T1000 (cell line): Measurements from ENCODE around the gene DCLRE1A.
A peak's percentile ranks its signal among the peaks of the same experiment; 100 is the strongest.

Experiments
- DNase-seq: peaks from one replicate; lab custom pipeline; 2025; ENCODE audit warnings: mixed read lengths; lab: John Stamatoyannopoulos, UW

DCLRE1A gene

DNA sequence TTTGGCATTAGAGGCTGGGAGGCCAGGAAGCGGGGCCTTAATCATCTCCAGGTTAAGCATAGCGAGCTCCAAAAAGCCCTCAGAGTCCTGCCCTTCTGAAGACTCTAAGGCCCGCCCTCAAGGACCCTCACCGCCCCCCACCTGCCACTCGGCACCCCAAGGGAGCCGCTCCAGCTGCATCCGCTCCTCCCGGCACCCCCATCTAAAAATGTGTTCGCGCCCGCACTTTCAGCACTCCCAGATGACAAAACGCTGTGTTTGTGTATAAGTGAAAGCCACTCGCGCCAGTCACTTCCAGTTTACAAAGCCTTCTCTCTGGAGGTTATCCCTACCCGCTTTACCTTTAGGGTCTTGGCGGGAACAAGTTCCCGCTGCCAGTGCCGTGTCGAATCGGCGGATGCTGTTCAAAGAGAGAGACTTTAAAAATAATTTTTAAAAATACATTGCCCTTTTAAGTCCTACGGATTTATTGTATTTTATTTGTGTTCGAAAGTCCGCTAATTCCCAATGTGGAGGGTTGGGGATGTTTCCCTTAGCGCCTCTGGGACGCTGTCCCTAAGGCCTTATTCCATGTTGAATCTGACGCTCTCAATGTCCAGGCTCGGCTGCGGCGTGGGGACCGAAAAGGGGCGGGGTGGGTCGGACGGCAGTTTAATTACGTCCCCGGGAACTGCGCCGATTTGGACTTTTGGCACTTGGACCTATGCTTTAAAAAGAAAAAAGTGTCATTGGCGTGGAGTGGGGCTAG lies at the start of gene DCLRE1A, which contains the start of gene NHLRC2:
Gene DCLRE1A, minus strand, starts transcription at position 70 of the 748 bp plus-strand sequence. CDS start 900 bp downstream, outside the sequence.
Gene NHLRC2, plus strand, starts transcription at position 649 of the 748 bp plus-strand sequence. CDS start 212 bp downstream, outside the sequence.
- DNase-seq, result peak; percentile 68

DNA sequence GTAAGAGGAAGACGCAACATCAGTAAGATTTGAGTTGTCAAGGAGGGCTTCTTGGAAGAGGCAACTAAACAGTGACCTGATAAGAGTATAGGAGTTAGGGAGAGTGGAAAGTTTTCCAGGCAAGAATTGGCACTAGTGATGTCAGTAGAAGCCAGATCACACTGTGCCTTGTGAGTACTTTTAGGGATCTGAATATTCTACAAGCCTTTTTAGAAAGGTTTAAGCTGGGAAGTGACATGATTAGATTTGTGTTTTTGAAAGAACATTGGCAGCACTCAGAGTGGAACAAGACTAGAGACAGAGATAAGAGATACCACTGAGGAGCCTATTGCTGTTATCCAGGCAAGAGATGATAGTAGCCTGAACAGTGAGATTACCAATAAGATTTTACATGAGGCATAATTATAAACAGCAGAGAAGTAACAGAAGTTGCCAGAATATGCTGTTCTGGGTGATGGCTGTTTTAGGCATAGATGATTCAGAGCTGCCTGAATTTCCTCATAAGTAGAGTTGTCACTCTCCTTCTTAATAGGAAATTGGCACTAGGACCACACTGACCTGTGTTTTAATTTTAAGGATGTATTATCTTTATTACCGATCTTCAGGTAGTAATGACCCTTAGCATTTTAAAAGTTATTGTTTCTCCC lies 46.2 kb upstream of the DCLRE1A start:
- no peak for DNase-seq

DNA sequence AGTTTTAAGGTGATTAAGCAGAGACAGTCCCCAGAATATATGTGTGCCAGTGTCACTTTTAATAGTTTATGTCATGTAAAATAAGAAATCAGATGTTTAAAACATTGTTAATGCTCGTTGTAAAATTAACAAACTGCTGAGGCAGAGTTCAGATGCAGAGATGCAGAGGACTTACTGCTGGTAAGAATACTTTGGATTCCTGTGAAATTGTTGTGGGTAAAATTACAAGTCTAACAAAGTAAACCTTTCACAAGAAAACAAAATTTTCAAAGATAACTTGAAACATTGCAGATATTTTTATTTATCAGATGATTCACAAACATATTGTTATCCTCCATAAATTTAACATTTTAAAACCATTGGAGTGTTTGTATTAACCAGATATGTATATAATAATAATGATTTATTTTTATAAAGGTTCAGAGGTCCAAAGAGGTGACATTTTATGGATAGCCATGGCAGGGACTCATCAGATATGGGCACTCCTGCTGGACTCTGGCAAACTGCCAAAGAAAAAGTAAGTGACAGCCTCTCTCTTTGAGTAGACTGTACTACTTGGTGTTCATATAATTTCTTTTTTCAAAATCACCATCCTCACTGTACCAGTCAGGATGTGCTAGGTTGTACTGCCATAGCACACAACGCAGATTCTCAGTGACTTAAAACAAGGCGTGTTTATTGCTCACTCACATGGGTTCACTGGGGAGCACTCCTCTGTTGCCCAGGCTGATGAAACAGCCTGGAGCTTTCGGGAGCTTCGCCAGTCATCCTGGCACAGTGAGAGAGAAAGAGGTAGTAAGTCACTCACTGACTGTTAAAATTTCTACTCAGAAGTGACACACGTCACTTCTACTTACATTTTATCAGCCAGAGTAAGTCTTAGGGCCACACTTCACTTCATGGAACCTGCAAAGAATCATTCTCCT lies 44.1 kb upstream of the DCLRE1A start:
- DNase-seq, result no peak

DNA sequence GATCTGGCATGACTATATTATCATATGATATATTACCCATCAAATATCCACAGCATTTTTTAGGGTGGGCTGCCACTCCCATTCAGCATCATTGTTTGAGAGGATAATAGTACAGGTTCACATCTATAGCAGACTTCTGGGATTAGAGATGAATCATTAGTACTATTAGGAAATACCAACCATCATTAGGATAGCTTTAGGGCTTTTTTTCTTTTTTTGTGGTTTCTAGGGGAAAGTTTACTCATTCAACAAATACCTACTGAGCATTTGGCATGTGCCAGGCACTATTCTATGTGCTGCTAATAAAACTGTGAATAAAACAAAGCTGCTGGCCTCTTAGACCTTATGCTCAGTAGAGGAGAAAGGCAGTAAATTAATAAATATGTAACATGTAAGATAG lies 41.1 kb upstream of the DCLRE1A start:
- no peak for DNase-seq

DNA sequence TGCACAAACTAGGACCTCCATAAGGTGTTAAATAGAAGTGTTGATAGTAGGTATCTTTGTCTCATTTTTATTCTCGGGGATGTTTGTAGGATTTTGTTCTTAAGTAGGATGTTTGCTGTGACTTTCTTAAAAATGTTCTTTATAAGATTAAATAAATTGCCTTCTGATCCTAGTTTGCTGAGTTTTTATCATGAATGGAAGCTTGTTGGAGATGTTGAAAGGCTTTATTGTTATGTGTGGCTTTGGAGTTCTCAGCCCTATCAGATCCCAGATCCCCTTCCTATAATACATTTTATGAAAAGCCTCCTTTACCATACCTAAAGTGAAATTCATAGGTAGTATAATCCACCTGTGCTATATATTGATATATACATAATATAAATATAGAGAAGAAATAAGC lies 40.7 kb upstream of the DCLRE1A start:
- DNase-seq, result no peak

DNA sequence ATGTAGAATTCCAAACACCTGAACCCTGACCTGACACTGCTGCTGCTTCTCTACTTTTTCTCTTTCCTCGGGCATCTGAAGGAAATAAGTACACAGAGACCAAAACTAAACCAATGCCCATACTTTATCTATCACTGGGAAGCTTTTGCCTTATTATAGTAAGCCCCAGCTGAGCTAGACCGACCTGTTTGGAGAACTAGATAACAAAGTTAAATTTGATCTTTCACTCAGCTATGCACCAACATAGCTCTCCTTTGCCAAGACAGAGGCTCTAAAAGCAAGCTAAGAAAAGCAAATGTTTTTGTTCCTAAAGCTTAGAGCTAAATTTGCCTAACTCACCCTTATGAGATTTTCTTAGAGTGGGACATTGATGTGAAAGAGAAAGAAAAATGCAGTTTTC lies 39.7 kb upstream of the DCLRE1A start:
- DNase-seq, result no peak

DNA sequence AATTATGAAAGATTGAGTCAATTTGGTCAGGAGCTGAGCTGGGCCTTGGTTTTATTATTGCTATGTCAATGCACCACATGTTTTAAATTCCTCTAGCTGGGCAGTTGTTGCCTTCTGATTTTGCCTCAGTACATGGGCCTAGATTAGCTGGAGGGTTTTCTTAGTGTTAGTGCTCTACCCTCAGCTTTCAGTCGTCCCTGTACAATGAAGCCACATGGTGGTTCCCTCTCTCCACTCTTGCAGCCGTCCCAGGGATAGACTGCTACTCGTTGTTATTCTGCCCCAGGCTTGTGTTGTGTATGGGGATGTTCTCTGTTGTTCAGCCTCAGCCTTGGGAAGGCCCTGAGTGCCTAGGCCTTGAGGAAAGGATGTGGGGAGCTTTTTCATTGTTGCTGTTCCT lies 37.6 kb upstream of the DCLRE1A start:
- no peak for DNase-seq

DNA sequence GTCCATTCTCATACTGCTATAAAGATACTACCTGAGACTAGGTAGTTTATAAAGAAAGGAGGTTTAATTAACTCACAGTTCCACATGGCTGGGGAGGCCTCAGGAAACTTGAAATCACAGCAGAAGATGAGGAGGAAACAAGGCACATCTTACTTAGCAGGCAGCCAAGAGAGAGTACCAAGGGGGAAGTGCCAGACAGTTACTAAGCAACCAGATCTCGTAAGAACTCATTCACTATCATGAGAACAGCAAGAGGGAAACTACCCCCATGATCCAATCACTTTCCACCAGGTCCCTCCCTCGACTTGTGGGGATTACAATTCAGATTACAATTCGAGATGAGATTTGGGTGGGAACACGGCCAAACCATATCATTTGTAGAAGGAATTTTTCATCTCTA lies 36.9 kb upstream of the DCLRE1A start:
- no peak for DNase-seq

DNA sequence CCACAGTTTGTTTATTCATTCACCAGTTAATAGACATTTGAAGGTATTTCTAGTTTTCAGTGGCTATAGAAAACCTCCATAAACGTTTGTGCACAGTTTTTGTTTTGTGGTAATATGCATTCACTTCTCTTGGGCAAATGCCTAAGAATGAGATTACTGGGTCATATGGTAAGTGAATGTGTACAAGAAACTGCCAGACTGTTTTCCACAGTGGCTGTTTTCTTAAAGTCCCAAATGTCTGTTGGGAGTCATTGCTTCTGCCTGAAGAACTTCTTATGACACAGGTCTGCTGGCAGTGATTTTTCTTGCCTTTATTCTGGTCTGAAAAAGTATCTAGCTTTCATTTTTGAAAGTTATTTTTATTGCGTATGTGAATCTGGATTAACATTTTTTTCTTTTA lies 36.0 kb upstream of the DCLRE1A start:
- no peak for DNase-seq

DNA sequence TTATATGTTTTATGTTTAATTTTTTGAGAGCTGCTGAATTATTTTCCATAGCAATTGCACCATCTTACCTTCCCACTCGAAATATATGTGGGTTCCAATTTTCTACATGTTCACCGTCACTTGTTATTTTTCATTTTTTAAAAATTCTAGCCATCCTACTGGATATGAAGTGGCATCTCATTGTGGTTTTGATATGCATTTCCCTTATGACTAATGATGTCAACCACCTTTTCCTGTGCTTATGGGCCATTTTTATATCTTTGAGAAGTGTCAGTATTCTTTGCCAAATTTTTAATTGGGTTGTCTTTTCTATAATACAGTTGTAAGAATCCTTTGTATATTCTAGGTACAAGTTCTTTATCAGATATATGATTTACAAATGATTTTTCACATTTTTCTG lies 28.4 kb upstream of the DCLRE1A start:
- no peak for DNase-seq

DNA sequence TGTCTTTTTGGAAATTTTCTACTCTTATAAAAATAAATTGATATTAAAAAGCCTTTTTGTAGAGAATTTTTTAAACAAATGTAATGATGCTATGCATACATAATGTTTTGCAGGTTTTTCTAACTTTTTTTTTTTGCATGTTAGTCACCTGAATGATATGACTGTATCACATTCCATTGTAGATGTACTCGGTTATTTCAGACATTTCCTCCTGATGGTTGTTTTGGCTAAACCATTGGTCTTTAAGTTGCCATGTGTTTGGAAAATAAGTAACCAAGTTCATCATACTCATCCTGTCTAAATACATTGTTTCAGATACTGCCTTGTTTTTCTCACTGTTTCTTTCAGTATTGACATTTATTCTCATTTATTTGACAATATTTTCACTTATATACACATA lies 26.4 kb upstream of the DCLRE1A start:
- no peak for DNase-seq

DNA sequence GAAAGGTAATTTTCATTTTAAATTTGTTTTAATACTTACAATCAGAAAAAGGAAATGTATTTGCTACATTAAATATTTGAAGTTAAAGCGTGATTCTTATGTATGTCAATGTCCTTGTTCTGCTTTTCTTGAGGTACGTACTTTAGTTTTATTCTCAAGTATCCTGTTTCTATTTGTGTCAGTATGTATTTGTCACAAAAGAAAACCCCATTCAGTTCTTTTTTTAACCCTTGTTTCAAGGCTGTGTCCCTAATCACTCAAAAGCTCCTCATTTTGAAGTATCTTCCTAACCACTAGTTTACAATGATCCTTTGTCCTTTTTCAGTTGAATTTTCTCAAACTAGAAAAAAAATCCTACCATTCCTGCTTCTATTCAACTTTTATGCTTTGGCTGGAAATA lies 25.8 kb upstream of the DCLRE1A start:
- DNase-seq, result no peak

DNA sequence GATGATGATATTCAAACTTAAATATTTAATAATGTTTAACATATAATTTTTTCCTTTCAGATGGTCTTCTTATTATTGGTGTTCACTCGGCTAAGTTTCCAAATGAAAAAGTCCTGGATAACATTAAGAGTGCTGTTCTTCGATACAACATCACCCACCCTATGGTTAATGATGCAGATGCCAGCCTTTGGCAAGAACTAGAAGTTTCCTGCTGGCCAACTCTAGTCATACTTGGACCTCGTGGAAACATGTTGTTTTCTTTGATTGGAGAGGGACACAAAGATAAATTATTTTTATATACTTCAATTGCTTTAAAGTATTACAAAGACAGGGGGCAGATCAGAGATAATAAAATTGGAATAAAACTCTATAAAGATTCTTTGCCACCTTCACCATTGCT lies 22.6 kb upstream of the DCLRE1A start:
- no peak for DNase-seq

DNA sequence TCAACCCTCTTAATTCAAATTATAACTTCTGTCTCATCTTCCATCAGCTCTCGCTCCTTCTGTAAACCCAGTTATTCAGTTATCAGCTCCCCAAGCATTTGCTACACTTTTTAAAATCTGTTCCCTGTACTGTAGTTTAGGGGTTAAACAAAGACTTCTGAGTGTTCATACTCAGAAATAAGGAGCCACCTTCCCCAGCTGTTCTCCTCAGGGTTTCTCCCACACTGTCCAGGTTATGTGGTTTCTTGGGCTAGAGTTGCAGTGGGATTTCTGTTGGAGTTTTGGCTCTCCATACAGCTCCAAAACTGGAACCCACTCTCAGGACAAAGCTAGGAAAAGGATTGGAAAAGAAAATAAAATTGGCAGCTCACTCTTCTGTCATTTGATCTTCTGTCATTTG lies 21.3 kb upstream of the DCLRE1A start:
- no peak for DNase-seq

DNA sequence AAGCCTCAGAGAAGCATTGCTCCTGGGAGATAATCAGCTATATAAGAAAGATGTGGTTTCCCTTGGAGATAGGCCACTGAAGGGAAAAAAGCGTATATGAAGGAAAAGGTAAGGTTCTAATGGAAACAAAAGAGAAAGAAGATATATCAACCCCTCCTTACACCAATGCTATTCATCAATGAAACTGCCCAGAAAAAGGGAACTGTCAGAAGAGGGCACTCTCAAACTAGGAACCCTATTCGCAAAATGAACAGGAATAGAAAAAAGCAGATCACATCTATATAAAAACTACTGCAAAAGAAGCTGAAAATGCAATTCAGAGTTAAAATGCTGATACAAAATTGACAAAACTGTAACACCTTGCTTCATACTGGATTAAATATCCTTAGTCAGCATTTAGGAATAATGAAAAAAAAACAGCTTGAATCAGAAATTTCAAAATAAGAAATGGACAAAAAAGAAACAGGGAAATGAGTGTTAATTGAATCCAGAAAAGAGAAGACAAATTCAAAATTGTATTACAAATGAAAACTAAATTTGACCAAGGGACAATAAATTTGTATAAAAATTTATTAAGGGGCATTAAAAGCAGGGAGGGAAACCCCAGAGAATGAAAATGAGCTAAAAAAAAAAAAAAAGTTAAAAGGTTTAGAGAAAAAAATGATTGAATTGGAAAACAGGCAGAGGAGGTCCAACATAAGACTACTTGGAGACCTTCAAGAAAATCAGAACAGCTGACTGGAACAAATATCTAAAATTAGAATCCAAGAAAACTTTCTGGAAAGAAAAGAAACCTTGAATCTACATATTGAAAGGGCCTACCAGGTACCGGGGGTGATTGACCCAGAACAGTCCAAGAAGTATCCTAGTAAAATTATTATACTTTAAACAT lies 18.5 kb upstream of the DCLRE1A start:
- no peak for DNase-seq

DNA sequence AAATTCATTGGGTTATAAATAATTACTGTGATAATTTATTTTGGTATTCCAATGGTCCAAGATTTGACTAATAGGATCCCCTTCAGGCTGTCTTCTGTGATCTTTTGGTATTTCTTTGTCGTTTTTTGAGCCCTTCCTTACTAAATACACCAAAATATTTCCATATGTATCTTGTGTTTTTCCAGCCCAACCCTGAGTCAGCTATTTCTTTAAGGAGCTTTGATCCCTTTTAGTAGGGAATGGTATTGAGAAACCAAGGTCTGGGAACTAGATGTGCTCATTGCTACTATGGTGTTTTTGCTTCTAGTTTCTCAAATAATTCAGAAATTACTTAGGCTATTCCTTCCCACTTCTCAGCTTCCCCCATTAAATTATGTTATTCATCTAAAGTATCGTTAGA lies 15.9 kb upstream of the DCLRE1A start:
- no peak for DNase-seq

DNA sequence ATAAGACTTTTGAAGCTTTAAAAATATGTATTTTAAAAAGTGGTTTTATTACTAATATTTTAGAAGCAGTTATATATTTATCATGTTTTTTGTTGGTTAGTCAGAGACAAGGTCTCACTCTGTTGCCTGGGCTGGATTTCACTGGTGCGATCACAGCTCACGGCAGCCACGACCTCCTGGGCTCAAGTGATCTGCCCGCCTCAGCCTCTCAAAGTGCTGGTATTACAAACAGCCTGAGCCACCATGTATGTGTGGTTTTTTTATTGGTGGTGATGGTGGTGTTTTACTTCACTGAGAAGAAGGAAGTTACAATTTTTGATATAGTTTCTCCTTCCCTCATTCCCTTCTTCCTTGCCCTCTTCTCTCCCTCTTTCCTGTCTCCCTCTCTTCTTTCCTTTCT lies 14.0 kb upstream of the DCLRE1A start:
- no peak for DNase-seq

DNA sequence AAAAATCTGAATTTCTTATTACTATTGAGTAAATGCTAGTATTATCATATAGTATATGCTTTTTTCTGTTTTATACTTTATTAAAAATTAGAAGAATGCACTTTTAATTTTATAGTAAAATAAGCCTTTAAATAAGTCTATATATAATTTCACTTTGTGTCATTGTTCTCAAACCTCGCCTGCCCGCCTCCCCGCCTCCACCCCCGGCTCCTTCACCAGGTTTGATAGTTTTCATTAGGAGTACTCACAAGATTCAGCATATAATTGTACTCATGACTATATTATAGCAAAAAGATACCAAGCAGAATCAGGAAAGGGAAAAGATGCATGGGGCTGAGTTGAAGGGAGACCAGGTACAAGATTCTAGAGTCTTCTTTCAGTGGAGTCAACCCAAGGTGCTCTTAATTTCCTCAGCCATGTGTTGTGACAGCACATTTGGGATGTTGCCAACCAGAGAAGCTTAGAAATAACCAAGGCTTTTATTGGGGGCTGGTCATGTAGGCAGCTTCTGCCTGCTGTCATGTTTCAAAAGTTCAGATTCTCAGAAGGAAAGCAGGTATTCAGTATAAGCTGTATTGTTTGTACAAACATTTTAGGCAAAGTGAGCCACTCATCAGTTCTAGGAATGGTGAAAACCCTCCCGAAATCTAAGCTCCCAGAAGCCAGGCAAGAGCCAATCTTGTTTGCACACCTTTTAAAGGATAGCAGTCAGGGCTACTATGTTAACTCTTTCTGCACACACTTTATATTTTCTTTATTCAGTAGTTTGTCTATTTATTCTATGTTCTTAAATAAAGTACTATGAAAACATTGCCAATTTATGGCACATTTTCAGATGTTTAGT lies 12.9 kb upstream of the DCLRE1A start:
- DNase-seq, result no peak

DNA sequence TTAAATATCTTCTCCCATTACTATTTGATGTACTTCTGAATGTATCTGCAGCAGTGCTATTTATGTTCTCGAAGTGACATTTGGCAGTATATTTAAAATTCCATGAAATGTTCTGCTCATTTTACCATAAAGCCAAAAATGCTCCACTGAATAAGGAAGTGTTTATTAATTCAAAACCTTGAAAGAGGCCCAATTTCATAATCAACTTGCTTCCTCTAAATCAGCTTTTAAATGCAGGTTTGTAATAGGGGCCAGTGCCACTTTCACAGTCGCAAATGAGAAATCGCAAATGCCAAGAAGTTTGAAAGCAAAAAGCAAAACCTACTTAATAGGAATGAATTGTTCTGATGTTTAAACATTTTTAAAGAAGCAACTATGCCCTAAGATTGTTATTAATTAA lies 12.0 kb upstream of the DCLRE1A start:
- no peak for DNase-seq

DNA sequence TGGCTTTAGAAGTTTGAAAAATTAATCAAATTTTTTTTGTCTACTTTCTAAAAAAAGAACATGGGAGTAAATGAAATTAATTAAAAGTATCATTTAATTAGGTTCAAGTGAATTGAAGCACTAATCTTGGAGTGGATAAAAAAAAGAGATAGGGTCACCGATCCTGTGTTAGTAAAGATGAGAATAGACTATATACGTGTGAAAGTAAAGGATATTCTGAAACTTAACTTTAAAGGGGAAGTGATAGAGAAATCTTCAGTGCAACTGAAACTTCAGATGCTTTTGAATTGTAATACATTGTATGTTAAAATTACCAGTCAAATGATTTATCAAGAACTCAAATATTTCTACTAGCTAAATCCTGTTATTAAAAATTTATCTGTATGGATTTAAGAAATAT lies 5.4 kb upstream of the DCLRE1A start:
- DNase-seq, result no peak

DNA sequence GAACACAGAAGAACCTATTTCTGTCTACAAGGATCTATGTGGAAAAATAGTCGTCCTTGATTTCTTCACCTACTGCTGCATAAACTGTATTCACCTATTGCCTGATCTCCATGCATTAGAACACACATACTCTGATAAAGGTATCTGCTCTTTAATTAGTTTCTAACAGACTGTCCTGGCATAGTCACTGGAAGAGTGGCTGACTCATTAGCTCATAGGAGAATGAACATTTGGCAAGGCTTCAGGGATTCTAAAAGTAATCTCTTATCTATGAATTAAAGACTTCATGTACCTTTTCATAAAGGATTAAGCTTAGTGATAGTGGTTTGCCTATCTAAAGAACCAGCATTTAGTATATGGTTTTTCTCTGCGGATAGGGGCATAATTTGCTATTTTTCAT lies 4.7 kb upstream of the DCLRE1A start:
- DNase-seq, result no peak
